ENCODE results near the gene GRM7. TPM values are rescaled to one million over a fixed set of nuclear protein-coding genes. Genes with fewer than 3 reads are reported as not detected.

Gene GRM7
- total RNA-seq, 1 experiment from 2014 or later, result 0.28 TPM

- H3K4me3 Mint-ChIP-seq, result no peak overlapping the region
- H3K9me3 ChIP-seq (ENCODE audit: control insufficient read depth, low read depth, low read length), result no peaks in the 10 kb centered on the region
- H3K27ac Mint-ChIP-seq, result no peak overlapping the region
- no peak overlapping the region for H3T11ph ChIP-seq (ENCODE audit: low read length)
- no peak overlapping the region for H2BK12ac ChIP-seq (ENCODE audit: insufficient read length, low read depth, low read length)
- H4K8ac ChIP-seq (replicated peaks; ENCODE audit: insufficient read length, low read depth, low read length), result no peak overlapping the region
- H3K14ac ChIP-seq (ENCODE audit: insufficient read depth, low read length), result no peak overlapping the region
- H4K5ac ChIP-seq (ENCODE audit: insufficient read length, low read depth, low read length), result no peak overlapping the region
- H4K20me1 ChIP-seq (ENCODE audit: control insufficient read depth, insufficient read depth, insufficient read length), result no peaks in the 10 kb centered on the region
- H3K4me1 ChIP-seq (ENCODE audit: insufficient read depth, low read length), result no peaks in the 10 kb centered on the region
- no peaks in the 10 kb centered on the region; a peak in 1 of 7 replicates for H3K36me3 Mint-ChIP-seq (ENCODE audit: insufficient read depth in 1 of 3, low read depth in 3 of 3)
- peaks cover 0 to 10% of the 10 kb centered on the region in 2 experiments; a peak in 1 of 5 replicates for H3K9me3 Mint-ChIP-seq
- no peak overlapping the region for H3K4ac ChIP-seq (ENCODE audit: low read depth, low read length)
- no peak overlapping the region for H2AFZ ChIP-seq (ENCODE audit: low read length)
- H3K23me2 ChIP-seq (ENCODE audit: insufficient read length, low read depth, low read length, poor library complexity, severe bottlenecking), result no peaks in the 10 kb centered on the region
- H3K9ac ChIP-seq (ENCODE audit: extremely low read depth, insufficient read length, low read length), result no peak overlapping the region
- H3K79me2 ChIP-seq (ENCODE audit: insufficient read depth, low read length), result no peaks in the 10 kb centered on the region
- no peak overlapping the region for H3K23ac ChIP-seq (ENCODE audit: insufficient read length, low read depth, low read length)
- H3K27ac ChIP-seq (ENCODE audit: insufficient read length, low read depth, low read length), result no peak overlapping the region
- no peaks in the 10 kb centered on the region for H3K27me3 ChIP-seq (ENCODE audit: insufficient read depth, low read length)
- no peak overlapping the region for H3K4me2 ChIP-seq (ENCODE audit: insufficient read depth, insufficient read length, low read length)
- H3K27me3 Mint-ChIP-seq (ENCODE audit: low read depth), result no peaks in the 10 kb centered on the region
- H2BK120ac ChIP-seq (ENCODE audit: low read depth, low read length, poor library complexity, severe bottlenecking), result no peak overlapping the region
- no peak overlapping the region for H2BK15ac ChIP-seq (ENCODE audit: low read depth, low read length)
- H2AK5ac ChIP-seq (ENCODE audit: insufficient read length, low read length), result no peak overlapping the region
- H2BK20ac ChIP-seq (ENCODE audit: low read depth, low read length, poor library complexity, severe bottlenecking), result no peak overlapping the region
- no peak for TF ChIP-seq CTCF (conservative IDR thresholded peaks at IDR 0.05)
- WGBS (ENCODE audit: extremely low coverage, insufficient read length, low lambda C conversion rate), result no CpG with 5 or more reads among the region's 4 CpGs
- H3K79me1 ChIP-seq (ENCODE audit: insufficient read depth, low read depth, low read length, poor library complexity, severe bottlenecking), result no peaks in the 10 kb centered on the region
- no peak overlapping the region for H2BK5ac ChIP-seq (ENCODE audit: insufficient read length, low read length)
- no peak overlapping the region for H3K56ac ChIP-seq (ENCODE audit: insufficient read length, low read depth, low read length)
- no peak overlapping the region for H4K91ac ChIP-seq (ENCODE audit: insufficient read length, low read depth, low read length)
- no peak for DNase-seq
- no peaks in the 10 kb centered on the region for H3K4me1 Mint-ChIP-seq
- H3K18ac ChIP-seq (ENCODE audit: insufficient read length, low read depth, low read length), result no peak overlapping the region
Measured at GRCh38 chr3:7166460-7166859, 305.5 kb downstream of the GRM7 start.
